SK-N-SH (cell line): ENCODE results near the gene KCNT1.

Experiments
- CHD2 ChIP-seq: fragments of 150-350 bp; IDR thresholded peaks from 2 replicates; pipeline ENCODE4 v1.6.1; 2018; ENCODE audit warnings: low read length; ENCODE audit not compliant: partially characterized antibody
- CTCF ChIP-seq: fragments of 200-600 bp; sonication (generic); IDR thresholded peaks from 2 replicates; pipeline ENCODE4 v1.6.1; 2017; ENCODE audit warnings: antibody characterized with exemption, mild to moderate bottlenecking, moderate library complexity
- EP300 ChIP-seq, 2 experiments: IDR thresholded peaks; 2 replicates each; pipeline versions ENCODE4 v1.4.0 to v1.6.1; 2012; ENCODE audit warnings: borderline replicate concordance in 1 of 2, low read depth in 1 of 2, low read length in 1 of 2
- GABPA ChIP-seq: IDR thresholded peaks from 2 replicates; pipeline ENCODE4 v1.4.0; 2012; ENCODE audit warnings: low read depth, mild to moderate bottlenecking
- JUND ChIP-seq: IDR thresholded peaks from 2 replicates; pipeline ENCODE4 v1.4.0; 2012
- POLR2AphosphoS5 ChIP-seq: IDR thresholded peaks from 2 replicates; pipeline ENCODE4 v1.6.1; 2012; ENCODE audit warnings: low read depth, low read length
- RCOR1 ChIP-seq: fragments of 150-350 bp; IDR thresholded peaks from 2 replicates; pipeline ENCODE4 v1.6.1; 2017; ENCODE audit warnings: antibody characterized with exemption, low read length
- TCF12 ChIP-seq: IDR thresholded peaks from 2 replicates; pipeline ENCODE4 v1.4.0; 2012
- USF1 ChIP-seq: IDR thresholded peaks from 2 replicates; pipeline ENCODE4 v1.4.0; 2012; ENCODE audit warnings: low read depth, borderline replicate concordance
- YY1 ChIP-seq: IDR thresholded peaks from 2 replicates; pipeline ENCODE4 v1.4.0; 2012; ENCODE audit warnings: low read depth, mild to moderate bottlenecking
- ZBTB33 ChIP-seq: IDR thresholded peaks from 2 replicates; pipeline ENCODE4 v1.4.0; 2012; ENCODE audit warnings: low read depth, borderline replicate concordance

GRCh38 chr9:135798263-135798585, 96.2 kb downstream of the KCNT1 start:
- TF ChIP-seq CTCF (no peak), USF1 (no peak), JUND (no peak), GABPA (no peak), POLR2AphosphoS5 (no peak), TCF12 (no peak), CHD2 (no peak), YY1 (no peak), RCOR1 (no peak), ZBTB33 (no peak), EP300 (IDR thresholded peaks at IDR 0.05; ENCODE audit: borderline replicate concordance in 1 of 2, low read depth in 1 of 2, low read length in 1 of 2) (no peak)
